ENCODE results near the gene IFI27.

Gene IFI27

GRCh38 chr14:94116701-94117100, 6.2 kb downstream of the IFI27 start:
- no peak for DNase-seq (ENCODE audit: low read depth, low spot score)
- no peak for TF ChIP-seq FOXP2 (optimal IDR thresholded peaks at IDR 0.05; ENCODE audit: control extremely low read depth, extremely low read length, insufficient read depth)
- no peak for TF ChIP-seq EZH2 (IDR thresholded peaks at IDR 0.05)
- no peak for TF ChIP-seq POLR2AphosphoS5 (IDR thresholded peaks at IDR 0.05; ENCODE audit: borderline replicate concordance, low read depth, low read length)
- Histone ChIP-seq H3K27ac (no peak overlapping the region), H3K4me3 (no peak overlapping the region), H3K36me3 (ENCODE audit: insufficient read depth, low read length) (no peaks in the 10 kb centered on the region), H3K9ac (ENCODE audit: insufficient read length) (no peak overlapping the region), H3K9me3 (ENCODE audit: low read depth, low read length) (no peaks in the 10 kb centered on the region)

GRCh38 chr14:94117856-94118255, 7.3 kb downstream of the IFI27 start:
- no peak overlapping the region for H3K9ac ChIP-seq (ENCODE audit: insufficient read length)
- no peak overlapping the region for H3K27ac ChIP-seq
- H3K36me3 ChIP-seq (ENCODE audit: insufficient read depth, low read length): no peaks in the 10 kb centered on the region
- TF ChIP-seq FOXP2 (optimal IDR thresholded peaks at IDR 0.05; ENCODE audit: control extremely low read depth, extremely low read length, insufficient read depth): no peak
- TF ChIP-seq POLR2AphosphoS5 (IDR thresholded peaks at IDR 0.05; ENCODE audit: borderline replicate concordance, low read depth, low read length): no peak
- no peak for TF ChIP-seq EZH2 (IDR thresholded peaks at IDR 0.05)
- no peaks in the 10 kb centered on the region for H3K9me3 ChIP-seq (ENCODE audit: low read depth, low read length)
- DNase-seq (ENCODE audit: low read depth, low spot score): no peak
- H3K4me3 ChIP-seq: no peak overlapping the region

- H3K36me3 ChIP-seq (ENCODE audit: insufficient read depth, low read length): no peaks in the 10 kb centered on the region
- H3K27ac ChIP-seq: no peak overlapping the region
- no peak for DNase-seq (ENCODE audit: low read depth, low spot score)
- no peaks in the 10 kb centered on the region for H3K9me3 ChIP-seq (ENCODE audit: low read depth, low read length)
- no peak overlapping the region for H3K9ac ChIP-seq (ENCODE audit: insufficient read length)
- no peak for TF ChIP-seq EZH2 (IDR thresholded peaks at IDR 0.05)
- TF ChIP-seq FOXP2 (optimal IDR thresholded peaks at IDR 0.05; ENCODE audit: control extremely low read depth, extremely low read length, insufficient read depth): no peak
- no peak for TF ChIP-seq POLR2AphosphoS5 (IDR thresholded peaks at IDR 0.05; ENCODE audit: borderline replicate concordance, low read depth, low read length)
- H3K4me3 ChIP-seq: no peak overlapping the region
Measured at GRCh38 chr14:94119071-94119470, 8.5 kb downstream of the IFI27 start.

- TF ChIP-seq FOXP2 (optimal IDR thresholded peaks at IDR 0.05; ENCODE audit: control extremely low read depth, extremely low read length, insufficient read depth) (no peak), EZH2 (IDR thresholded peaks at IDR 0.05) (no peak), POLR2AphosphoS5 (IDR thresholded peaks at IDR 0.05; ENCODE audit: borderline replicate concordance, low read depth, low read length) (no peak)
- no peak for DNase-seq (ENCODE audit: low read depth, low spot score)
- Histone ChIP-seq H3K27ac (no peak overlapping the region), H3K36me3 (ENCODE audit: insufficient read depth, low read length) (no peaks in the 10 kb centered on the region), H3K9me3 (ENCODE audit: low read depth, low read length) (no peaks in the 10 kb centered on the region), H3K4me3 (no peak overlapping the region), H3K9ac (ENCODE audit: insufficient read length) (no peak overlapping the region)
Measured at GRCh38 chr14:94120667-94121340, 10.3 kb downstream of the IFI27 start.

GRCh38 chr14:94121485-94121884, 10.9 kb downstream of the IFI27 start:
- no peak for DNase-seq (ENCODE audit: low read depth, low spot score)
- no peak overlapping the region for H3K4me3 ChIP-seq
- H3K27ac ChIP-seq: no peak overlapping the region
- no peak for TF ChIP-seq FOXP2 (optimal IDR thresholded peaks at IDR 0.05; ENCODE audit: control extremely low read depth, extremely low read length, insufficient read depth)
- no peak for TF ChIP-seq EZH2 (IDR thresholded peaks at IDR 0.05)
- TF ChIP-seq POLR2AphosphoS5 (IDR thresholded peaks at IDR 0.05; ENCODE audit: borderline replicate concordance, low read depth, low read length): no peak
- H3K9ac ChIP-seq (ENCODE audit: insufficient read length): no peak overlapping the region
- no peaks in the 10 kb centered on the region for H3K9me3 ChIP-seq (ENCODE audit: low read depth, low read length)
- no peaks in the 10 kb centered on the region for H3K36me3 ChIP-seq (ENCODE audit: insufficient read depth, low read length)

- Histone ChIP-seq H3K9me3 (ENCODE audit: low read depth, low read length) (no peaks in the 10 kb centered on the region), H3K27ac (no peak overlapping the region)
- no peak for DNase-seq (ENCODE audit: low read depth, low spot score)
Measured at GRCh38 chr14:94122438-94122837, 11.9 kb downstream of the IFI27 start.

GRCh38 chr14:94123296-94123695, 12.8 kb downstream of the IFI27 start:
- H3K27ac ChIP-seq: no peak overlapping the region
- H3K4me3 ChIP-seq: no peak overlapping the region
- no peaks in the 10 kb centered on the region for H3K36me3 ChIP-seq (ENCODE audit: insufficient read depth, low read length)
- TF ChIP-seq FOXP2 (optimal IDR thresholded peaks at IDR 0.05; ENCODE audit: control extremely low read depth, extremely low read length, insufficient read depth) (no peak), POLR2AphosphoS5 (IDR thresholded peaks at IDR 0.05; ENCODE audit: borderline replicate concordance, low read depth, low read length) (no peak)
- DNase-seq (ENCODE audit: low read depth, low spot score): no peak
- H3K9ac ChIP-seq (ENCODE audit: insufficient read length): no peak overlapping the region
- no peaks in the 10 kb centered on the region for H3K9me3 ChIP-seq (ENCODE audit: low read depth, low read length)

More at GRCh38 chr14:94122438-94122837, 11.9 kb downstream of the IFI27 start:
- no peak overlapping the region for H3K9ac ChIP-seq (ENCODE audit: insufficient read length)
- H3K36me3 ChIP-seq (ENCODE audit: insufficient read depth, low read length): no peaks in the 10 kb centered on the region
- TF ChIP-seq FOXP2 (optimal IDR thresholded peaks at IDR 0.05; ENCODE audit: control extremely low read depth, extremely low read length, insufficient read depth): no peak
- no peak for TF ChIP-seq EZH2 (IDR thresholded peaks at IDR 0.05)
- TF ChIP-seq POLR2AphosphoS5 (IDR thresholded peaks at IDR 0.05; ENCODE audit: borderline replicate concordance, low read depth, low read length): no peak
- no peak overlapping the region for H3K4me3 ChIP-seq

GRCh38 chr14:94123868-94124267, 13.3 kb downstream of the IFI27 start:
- TF ChIP-seq EZH2 (IDR thresholded peaks at IDR 0.05): no peak
- Histone ChIP-seq H3K9ac (ENCODE audit: insufficient read length) (no peak overlapping the region), H3K9me3 (ENCODE audit: low read depth, low read length) (no peaks in the 10 kb centered on the region), H3K36me3 (ENCODE audit: insufficient read depth, low read length) (no peaks in the 10 kb centered on the region), H3K27ac (no peak overlapping the region), H3K4me3 (no peak overlapping the region)
- DNase-seq (ENCODE audit: low read depth, low spot score): no peak

All from SK-N-MC (cell line).